Right ventricle myocardium inferior (tissue), 1 donor: ENCODE data around the gene NAA11. TPM values are rescaled to one million over a fixed set of nuclear protein-coding genes. Genes with fewer than 3 reads are reported as not detected.
A peak's percentile ranks its signal among the peaks of the same experiment; 100 is the strongest.
"Not testable (repeated sequence)": the region's sequence is repeated elsewhere in the genome, so short reads cannot be mapped to it uniquely, and the experiment has no call there.

ENCODE experiments used
- ATAC-seq: fragments of 200-7000 bp; cut with Tn5 transposase; one replicate; pipeline ENCODE4 v1.9.1; 2020; ENCODE audit warnings: mild to moderate bottlenecking, moderate library complexity
- DNase-seq: peaks from one replicate; pipeline ENCODE4 v3.0.0; 2021; ENCODE audit errors: missing footprints
- intact Hi-C: fragments of 100-400 bp; cut with DNase I; formaldehyde crosslinking; loops from one replicate; pipeline ENCODE4 v1.11.0; 2022
- total RNA-seq: library from RNA; stranded (reverse); fragmentation: NEBNext Ultra II Directional; extraction: Animal tissue kit (Norgen Biotek cat#: 25700); gene quantifications from one replicate; pipeline ENCODE4 v1.2.1, GENCODE V29; 2021
- donor health status: DM: no; HTN: yes; CAD: no; lungs with severe emphysema.

The NAA11 gene
- total RNA-seq, 1 donor from 2014 or later: not detected

GRCh38 chr4:79317711-79318110 lies 8.2 kb downstream of the NAA11 start:
- ATAC-seq: no peak
- intact Hi-C loops: no loop called here
- no peak for DNase-seq

GRCh38 chr4:79315891-79316290 lies 10.0 kb downstream of the NAA11 start:
- DNase-seq: no peak
- ATAC-seq: no peak
- intact Hi-C loops: no loop called here

- DNase-seq (no peak), ATAC-seq (no peak)
- intact Hi-C loops: no loop called here
These were observed 14.6 kb downstream of the NAA11 start for GRCh38 chr4:79311279-79311678.

GRCh38 chr4:79308971-79309370 lies 16.9 kb downstream of the NAA11 start:
- DNase-seq (no peak), ATAC-seq (no peak)
- intact Hi-C loops: no loop called here

- DNase-seq (no peak), ATAC-seq (no peak)
- intact Hi-C loops: no loop called here
These were observed 17.7 kb downstream of the NAA11 start for GRCh38 chr4:79308137-79308536.

GRCh38 chr4:79306795-79307194 lies 19.1 kb downstream of the NAA11 start:
- intact Hi-C loops: no loop called here
- DNase-seq: no peak
- no peak for ATAC-seq

- ATAC-seq: no peak
- DNase-seq: no peak
- intact Hi-C loops: no loop called here
These were observed 25.6 kb downstream of the NAA11 start for GRCh38 chr4:79300280-79300679.

GRCh38 chr4:79298484-79298883 lies 27.4 kb downstream of the NAA11 start:
- intact Hi-C loops: no loop called here
- DNase-seq (peak; percentile 62), ATAC-seq (no peak)

- DNase-seq: no peak
- ATAC-seq: no peak
- intact Hi-C loops: no loop called here
These were observed 27.8 kb downstream of the NAA11 start for GRCh38 chr4:79298027-79298426.

GRCh38 chr4:79297479-79297878 lies 28.4 kb downstream of the NAA11 start:
- ATAC-seq (no peak), DNase-seq (no peak)
- intact Hi-C loops: no loop called here

GRCh38 chr4:79296768-79297428 lies 29.0 kb downstream of the NAA11 start:
- DNase-seq (no peak), ATAC-seq (no peak)
- intact Hi-C loops: no loop called here

- intact Hi-C loops: no loop called here
- ATAC-seq (no peak), DNase-seq (no peak)
These were observed 30.8 kb downstream of the NAA11 start for GRCh38 chr4:79295086-79295485.

GRCh38 chr4:79294064-79294463 lies 31.8 kb downstream of the NAA11 start:
- DNase-seq (no peak), ATAC-seq (no peak)
- intact Hi-C loops: no loop called here

- ATAC-seq: no peak
- intact Hi-C loops: no loop called here
- no peak for DNase-seq
These were observed 33.9 kb downstream of the NAA11 start for GRCh38 chr4:79292008-79292407.

GRCh38 chr4:79290376-79290775 lies 35.5 kb downstream of the NAA11 start:
- ATAC-seq (no peak), DNase-seq (no peak)
- intact Hi-C loops: no loop called here

- DNase-seq: no peak
- ATAC-seq: no peak
- intact Hi-C loops: no loop called here
These were observed 37.7 kb downstream of the NAA11 start for GRCh38 chr4:79288185-79288584.

GRCh38 chr4:79287718-79288117 lies 38.1 kb downstream of the NAA11 start:
- ATAC-seq: no peak
- intact Hi-C loops: no loop called here
- DNase-seq: no peak

GRCh38 chr4:79287076-79287475 lies 38.8 kb downstream of the NAA11 start:
- DNase-seq (no peak), ATAC-seq (no peak)
- intact Hi-C loops: no loop called here

GRCh38 chr4:79281566-79282359 lies 44.1 kb downstream of the NAA11 start:
- DNase-seq: no peak
- intact Hi-C loops: no loop called here
- ATAC-seq: no peak

- DNase-seq, ATAC-seq, intact Hi-C loops: not testable (repeated sequence)
These were observed 48.4 kb downstream of the NAA11 start for GRCh38 chr4:79277467-79277866.
